ENCODE results near the gene ZNF814.
"Not testable (repeated sequence)": the region's sequence is repeated elsewhere in the genome, so short reads cannot be mapped to it uniquely, and the experiment has no call there.

ZNF814 gene

DNA sequence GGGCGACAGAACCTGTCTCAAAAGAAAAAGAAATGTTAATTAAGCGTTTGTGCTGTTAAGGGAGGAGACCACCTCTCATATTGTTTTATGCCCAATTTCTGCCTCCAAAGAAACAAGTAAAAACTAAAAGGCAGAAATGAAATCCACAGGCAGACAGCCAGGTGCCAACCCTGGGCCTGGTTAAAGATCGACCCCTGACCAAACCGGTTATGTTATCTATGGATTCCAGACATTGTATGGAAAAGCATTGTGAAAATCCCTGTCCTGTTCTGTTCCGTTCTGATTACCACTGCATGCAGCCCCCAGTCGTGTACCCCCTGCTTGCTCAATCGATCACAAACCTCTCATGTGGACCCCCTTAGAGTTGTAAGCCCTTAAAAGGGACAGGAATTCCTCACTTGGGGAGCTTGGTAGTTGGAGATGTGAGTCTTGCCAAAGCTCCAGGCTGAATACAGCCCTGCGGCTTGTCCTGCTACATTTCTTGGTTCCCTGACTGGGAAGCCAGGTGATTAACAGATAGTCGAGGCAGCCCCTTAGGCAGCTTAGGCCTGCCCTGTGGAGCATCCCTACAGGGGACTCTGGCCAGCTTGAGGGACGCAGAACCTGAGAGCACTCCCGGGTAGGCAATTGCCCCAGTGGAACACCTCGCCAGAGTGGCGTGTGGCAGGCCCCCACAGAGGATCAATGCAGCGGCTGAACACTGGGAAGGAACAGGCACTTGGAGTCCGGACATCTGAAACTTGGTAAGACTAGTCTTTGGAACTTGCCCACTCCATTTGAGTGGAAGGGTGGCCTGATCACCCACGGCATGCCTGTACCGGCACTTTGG is 73.4 kb downstream of the ZNF814 start:
- DNase-seq, result no peak

DNA sequence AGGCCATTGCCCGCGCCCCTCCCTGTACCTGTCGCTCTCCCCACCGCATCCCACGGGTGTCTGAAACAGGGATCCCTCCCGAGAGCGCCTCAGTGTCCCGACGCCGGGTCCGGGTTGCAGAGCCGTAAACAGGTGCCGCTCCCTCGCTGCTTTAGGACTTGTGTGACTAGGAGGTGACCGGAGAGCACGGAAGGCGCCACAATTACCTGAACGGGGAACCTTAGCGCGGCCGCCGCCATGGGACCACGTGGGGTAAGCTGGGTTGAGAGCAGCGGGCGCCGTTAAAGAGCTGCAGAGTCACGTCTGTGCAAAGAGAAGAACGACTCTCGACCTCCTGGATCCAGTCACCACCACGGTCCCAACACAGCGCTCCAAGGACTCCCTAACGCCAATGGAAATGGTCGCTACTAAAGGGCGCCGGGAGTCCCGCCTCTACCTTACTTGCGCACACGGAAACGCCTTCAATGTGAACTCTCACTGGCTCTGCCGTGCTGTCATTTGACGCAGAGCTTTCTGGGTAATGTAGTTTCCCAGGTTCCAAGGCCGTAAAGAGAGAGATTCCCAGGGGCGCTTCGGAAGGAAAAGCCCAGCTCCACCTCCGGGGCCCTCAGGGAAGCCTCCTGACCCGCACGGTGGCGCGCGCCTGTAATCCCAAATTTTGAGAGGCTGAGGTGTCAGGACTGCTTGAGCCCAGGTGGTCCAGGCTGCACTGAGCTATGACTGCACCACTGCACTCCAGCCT is 74.2 kb downstream of the ZNF814 start, which contains the start of gene ZNF552:
Gene ZNF552 (minus strand): TSS at position 409 of the 742 bp plus-strand sequence. CDS start 170 bp downstream, at position 239.
- peak; percentile 92 to 94 for DNase-seq

DNA sequence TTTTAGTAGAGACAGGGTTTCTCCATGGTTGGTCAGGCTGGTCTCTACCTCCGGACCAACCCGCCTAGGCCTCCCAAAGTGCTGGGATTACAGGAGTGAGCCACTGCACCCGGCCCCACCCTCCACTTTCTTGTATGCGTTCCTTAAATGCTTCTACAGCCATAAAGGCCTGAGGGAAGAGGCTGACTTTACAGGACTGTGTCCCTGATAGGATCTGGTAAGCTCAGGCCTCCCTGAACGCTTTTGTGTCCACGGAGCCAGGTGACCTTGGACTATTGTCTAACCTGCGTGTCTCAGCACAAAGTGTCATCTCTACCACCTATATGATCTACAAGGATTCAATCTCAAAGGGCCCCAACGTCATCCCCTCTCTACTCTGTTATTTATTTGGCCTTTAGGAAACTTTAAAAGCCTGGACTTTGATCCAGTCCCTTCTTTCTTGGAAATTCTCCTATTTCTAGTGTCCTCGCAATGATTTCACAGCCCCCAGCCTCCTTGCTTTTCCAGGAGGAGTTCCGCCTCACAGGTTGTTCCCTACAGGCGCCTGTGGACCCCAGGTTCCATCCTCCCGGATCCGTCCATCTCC is 74.8 kb downstream of the ZNF814 start:
- DNase-seq, result no peak

DNA sequence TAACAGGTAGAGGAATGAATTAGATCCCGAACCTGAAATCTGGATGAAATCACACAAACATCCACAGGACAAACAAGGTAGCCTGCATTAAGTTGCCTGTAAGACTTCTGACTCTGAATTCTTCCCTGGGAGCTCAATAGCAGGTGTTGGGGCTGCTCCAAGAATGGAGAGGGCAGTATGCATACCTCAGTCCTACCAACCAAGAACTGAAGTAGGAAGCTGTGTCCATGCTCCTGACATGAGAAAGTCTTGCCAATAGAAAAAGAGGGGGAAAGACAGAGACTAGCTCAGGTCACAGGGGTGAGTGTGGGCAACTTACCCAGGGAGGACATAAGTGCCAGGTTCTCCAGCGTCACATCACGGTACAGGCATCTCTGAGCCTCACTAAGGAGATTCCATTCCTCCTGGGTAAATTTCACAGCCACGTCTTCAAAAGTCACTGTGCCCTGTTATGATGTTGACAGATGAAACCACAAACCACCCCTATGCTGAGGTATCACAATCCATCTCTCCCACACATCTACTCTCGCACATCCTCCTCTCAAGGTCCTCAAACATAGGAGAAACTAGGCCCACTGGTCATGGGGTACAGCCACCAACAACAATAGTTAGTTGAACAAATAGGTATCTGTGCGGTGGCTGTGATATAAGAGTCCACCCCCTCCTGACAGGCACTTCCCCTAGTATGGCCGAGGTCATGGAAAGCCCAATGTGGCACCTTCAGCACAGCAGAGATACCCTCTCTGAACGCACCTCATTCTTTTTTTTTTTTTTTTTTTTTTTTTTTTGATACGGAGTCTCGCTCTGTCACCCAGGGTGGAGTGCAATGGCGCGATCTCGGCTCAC is 75.6 kb downstream of the ZNF814 start:
- not testable (repeated sequence) for DNase-seq

DNA sequence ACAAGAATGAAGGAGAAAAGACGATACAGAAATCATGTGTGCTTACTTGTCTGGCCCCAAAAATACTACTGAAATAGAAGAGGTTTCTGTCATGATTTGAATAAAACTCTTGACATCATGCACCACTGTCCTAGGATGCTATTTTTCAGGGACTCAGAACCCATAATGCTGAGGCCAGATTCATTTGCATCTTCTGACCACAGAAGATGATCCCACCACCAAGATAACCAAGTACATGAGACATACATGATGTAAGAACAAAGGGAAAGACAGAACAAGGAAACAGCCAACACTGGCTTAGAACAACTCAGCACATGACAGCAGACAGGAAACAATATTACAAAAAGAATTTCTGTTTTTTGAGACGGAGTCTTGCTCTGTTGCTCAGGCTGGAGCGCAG is 76.6 kb downstream of the ZNF814 start:
- DNase-seq, result no peak

DNA sequence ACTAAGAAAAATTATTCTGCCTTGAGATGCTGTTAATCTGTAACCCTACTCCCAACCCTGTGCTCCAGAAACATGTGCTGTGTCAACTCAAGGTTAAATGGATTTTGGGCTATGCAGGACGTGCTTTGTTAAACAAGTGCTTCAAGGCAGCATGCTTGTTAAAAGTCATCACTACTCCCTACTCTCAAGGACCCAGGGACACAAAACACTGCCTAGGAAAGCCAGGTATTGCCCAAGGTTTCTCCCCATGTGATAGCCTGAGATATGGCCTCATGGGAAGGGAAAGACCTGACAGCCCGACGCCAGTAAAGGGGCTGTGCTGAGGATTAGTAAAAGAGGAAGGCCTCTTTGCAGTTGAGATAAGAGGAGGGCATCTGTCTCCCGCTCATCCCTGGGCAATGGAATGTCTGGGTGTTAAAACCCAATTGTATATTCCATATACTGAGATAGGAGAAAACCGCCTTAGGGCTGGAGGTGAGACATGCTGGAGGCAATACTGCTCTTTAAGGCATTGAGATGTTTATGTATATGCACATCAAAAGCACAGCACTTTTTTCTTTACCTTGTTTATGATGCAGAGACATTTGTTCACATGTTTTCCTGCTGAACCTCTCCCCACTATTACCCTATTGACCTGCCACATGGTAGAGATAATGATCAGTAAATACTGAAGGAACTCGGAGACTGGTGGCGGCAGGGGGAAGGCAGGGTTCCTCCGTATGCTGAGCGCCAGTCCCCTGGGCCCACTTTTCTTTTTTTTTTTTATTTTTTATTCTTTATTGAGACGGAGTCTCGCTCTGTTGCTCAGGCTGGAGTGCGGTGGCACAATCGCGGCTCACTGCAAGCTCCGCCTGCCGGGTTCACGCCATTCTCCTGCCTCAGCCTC is 78.2 kb downstream of the ZNF814 start:
- DNase-seq, result not testable (repeated sequence)

DNA sequence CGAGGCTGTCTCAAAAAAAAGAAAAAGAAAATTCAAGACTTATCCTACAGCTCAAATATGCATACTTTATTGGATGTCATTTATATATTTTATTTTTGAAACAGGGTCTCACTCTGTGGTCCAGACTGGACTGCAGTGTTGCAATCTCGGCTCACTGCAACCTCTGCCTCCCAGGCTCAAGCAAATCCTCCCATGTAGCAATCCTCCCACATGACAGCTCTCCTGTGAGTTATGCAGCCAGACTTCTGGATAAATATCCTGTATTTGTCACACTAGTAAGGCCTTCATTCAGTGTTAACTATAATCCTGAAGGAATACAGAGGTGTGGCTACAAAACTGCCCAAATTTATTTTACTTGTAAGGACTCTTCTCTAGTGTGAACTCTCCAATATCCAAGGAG is 81.3 kb downstream of the ZNF814 start:
- no peak for DNase-seq

DNA sequence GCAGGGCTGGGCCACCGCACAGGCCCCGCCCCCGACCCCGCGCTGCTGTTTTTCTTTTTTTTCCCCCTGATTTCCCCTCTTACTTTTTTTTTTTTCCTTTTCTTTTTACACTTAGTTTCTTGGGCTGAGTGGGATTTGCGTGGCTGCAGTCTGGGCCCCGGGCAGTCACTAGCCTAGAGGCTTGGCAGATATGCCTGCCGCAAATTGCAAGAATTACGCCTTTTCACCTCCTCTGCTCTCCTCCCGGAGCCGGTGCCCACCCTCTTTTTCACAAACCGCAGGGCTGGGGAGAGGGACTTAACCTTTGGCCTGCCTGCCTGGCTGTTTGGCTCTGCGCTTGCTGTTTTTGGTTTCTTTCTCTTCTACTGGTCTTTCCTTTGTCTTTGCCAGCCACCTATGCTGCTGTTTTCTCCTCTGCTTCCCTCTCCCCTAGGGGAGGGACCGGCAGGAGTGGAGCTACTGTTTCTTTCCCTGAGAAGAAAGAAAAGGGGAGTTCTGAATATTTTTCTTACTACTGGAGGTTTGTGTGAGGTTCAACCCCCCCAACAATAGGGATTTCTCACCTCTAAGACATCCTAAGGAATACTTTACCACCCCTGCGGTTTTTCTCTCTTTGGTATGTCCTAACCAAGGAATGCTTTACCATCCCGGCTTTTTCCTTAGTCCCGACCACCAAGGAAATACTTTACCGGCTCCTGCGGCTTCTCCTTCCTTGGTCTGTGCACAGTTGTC is 85.1 kb downstream of the ZNF814 start:
- DNase-seq, result no peak

DNA sequence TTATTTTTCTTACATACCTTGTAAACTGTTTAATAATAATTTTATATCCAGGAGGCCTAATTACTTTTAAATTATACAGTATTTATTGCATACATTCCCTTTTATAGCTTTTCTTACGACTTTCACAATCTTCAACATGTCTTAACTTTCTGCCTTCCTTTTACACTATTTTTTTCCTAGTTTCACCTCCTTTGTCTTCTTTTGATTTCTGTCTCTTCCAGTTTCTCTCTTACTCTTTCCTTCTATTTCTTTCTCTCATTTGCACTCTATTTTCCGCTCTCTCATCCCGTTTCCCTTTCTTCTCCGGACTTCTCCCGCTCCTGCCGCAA is 85.6 kb downstream of the ZNF814 start:
- no peak for DNase-seq

DNA sequence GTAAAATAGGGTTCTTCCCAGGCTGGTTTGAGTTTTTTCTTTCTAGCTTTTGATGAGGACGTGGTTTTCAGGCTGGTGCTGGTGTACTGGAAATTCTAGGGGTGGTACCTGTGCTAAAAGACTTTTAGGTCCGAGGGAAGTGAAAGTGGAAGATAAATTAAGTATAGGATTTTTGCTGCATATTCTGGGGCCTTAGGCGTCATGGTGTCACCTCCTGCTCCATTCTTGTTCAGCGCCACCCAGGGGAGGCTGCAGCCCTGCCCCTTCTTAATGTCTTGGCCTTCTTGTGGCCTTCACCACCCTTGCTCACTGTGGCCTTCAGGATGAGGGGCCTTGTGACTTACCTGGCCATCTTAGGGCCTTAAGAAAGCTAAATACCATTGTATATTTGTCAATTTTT is 86.6 kb downstream of the ZNF814 start:
- DNase-seq, result no peak

DNA sequence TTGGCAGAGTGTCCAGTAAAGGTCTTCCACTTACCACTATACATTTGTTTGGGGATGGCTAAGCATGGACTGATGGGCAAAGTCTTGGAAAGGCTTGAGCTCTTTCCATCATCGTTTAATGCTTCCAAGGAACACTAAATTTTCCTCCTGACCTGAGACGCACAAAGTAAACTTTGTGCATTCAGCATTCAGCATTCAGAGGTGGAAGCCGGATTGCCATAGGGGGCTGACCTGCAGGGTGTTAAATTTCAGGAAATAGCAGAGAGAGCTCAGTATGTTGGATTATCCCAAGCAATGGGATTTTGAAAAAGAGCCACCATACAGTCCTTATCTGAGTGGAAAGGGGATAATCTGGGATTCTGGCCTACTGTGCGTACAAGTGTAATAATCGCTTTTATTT is 88.1 kb downstream of the ZNF814 start:
- DNase-seq, result no peak

Data from NCI-H1930 (cell line).